ENCODE results near the gene MPL.

MPL gene

GRCh38 chr1:43372172-43372571 lies 34.6 kb downstream of the MPL start:
- DNase-seq (ENCODE audit: low read depth), result no peak
- H3K4me3 ChIP-seq (ENCODE audit: control insufficient read depth, low read depth, low read length), result no peak overlapping the region
- TF ChIP-seq CTCF (conservative IDR thresholded peaks at IDR 0.05; ENCODE audit: control insufficient read depth, insufficient read depth, low read depth, low read length), result no peak

GRCh38 chr1:43373066-43373940 lies 35.7 kb downstream of the MPL start:
- TF ChIP-seq CTCF (conservative IDR thresholded peaks at IDR 0.05; ENCODE audit: control insufficient read depth, insufficient read depth, low read depth, low read length), result no peak
- no peak overlapping the region for H3K4me3 ChIP-seq (ENCODE audit: control insufficient read depth, low read depth, low read length)
- peak; percentile 90 for DNase-seq (ENCODE audit: low read depth)

GRCh38 chr1:43376723-43377235 lies 39.2 kb downstream of the MPL start:
- no peak overlapping the region for H3K4me3 ChIP-seq (ENCODE audit: control insufficient read depth, low read depth, low read length)
- DNase-seq (ENCODE audit: low read depth), result no peak
- TF ChIP-seq CTCF (conservative IDR thresholded peaks at IDR 0.05; ENCODE audit: control insufficient read depth, insufficient read depth, low read depth, low read length), result no peak

- no peak for TF ChIP-seq CTCF (conservative IDR thresholded peaks at IDR 0.05; ENCODE audit: control insufficient read depth, insufficient read depth, low read depth, low read length)
- H3K4me3 ChIP-seq (ENCODE audit: control insufficient read depth, low read depth, low read length), result no peak overlapping the region
- DNase-seq (ENCODE audit: low read depth), result no peak
These were observed 40.2 kb downstream of the MPL start for GRCh38 chr1:43377831-43378230.

- no peak for TF ChIP-seq CTCF (conservative IDR thresholded peaks at IDR 0.05; ENCODE audit: control insufficient read depth, insufficient read depth, low read depth, low read length)
- H3K4me3 ChIP-seq (ENCODE audit: control insufficient read depth, low read depth, low read length), result no peak overlapping the region
- no peak for DNase-seq (ENCODE audit: low read depth)
These were observed 41.9 kb downstream of the MPL start for GRCh38 chr1:43379476-43379875.

- DNase-seq (ENCODE audit: low read depth), result no peak
- no peak overlapping the region for H3K4me3 ChIP-seq (ENCODE audit: control insufficient read depth, low read depth, low read length)
- no peak for TF ChIP-seq CTCF (conservative IDR thresholded peaks at IDR 0.05; ENCODE audit: control insufficient read depth, insufficient read depth, low read depth, low read length)
These were observed 44.0 kb downstream of the MPL start for GRCh38 chr1:43381612-43382011.

Data from fibroblast of mammary gland (primary cell).